AG08395 (cell line): ENCODE measurements around the gene SRP14.
"Not testable (repeated sequence)": the region's sequence is repeated elsewhere in the genome, so short reads cannot be mapped to it uniquely, and the experiment has no call there.

Experiments
- DNase-seq: peaks from one replicate; pipeline ENCODE4 v3.0.0; 2012; ENCODE audit warnings: mixed read lengths, low spot score

The SRP14 gene

GRCh38 chr15:40050788-40051470, 11.9 kb upstream of the SRP14 start:
- no peak for DNase-seq

GRCh38 chr15:40048926-40049475, 10.0 kb upstream of the SRP14 start:
- no peak for DNase-seq

- DNase-seq: no peak
Observed at GRCh38 chr15:40048211-40048792, 9.3 kb upstream of the SRP14 start.

DNA sequence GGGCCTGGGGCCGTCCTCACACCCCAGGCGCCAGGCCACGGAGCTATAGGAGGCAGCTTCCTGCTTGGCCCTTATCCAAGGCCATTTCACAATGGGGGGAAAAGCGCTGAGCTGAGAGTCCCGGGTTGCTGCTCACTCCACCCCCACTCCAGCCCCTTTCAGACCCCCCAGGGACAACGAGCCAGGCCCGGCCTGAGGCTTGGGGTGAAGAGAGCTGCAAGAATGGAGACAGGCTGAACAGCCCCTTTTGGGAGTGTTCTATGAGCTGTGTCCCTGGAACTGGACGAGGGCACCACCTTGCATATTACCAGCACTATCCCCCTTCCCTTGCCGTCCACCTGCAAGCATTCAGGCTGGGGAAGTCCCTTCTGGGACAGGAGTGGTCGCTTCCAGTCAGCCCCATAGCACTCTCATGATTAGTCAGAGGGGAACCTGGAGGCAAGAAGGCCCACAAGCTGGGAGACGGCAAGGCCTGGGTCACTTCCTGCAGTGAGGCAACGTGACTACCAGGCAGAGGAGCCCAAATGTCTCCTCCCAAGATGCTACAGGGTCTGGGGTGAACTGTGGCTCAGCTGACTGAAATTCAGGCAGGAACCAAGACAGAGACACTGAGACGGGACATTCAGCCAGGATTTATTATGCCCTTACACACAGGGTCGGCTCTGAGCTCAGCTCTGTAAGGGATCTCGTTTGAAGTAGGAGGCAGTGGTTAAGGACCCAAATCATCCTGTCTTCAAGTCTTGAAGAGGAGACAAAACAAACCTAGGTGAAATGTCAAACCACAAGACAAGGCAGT, 8.6 kb upstream of the SRP14 start:
- DNase-seq: peak; percentile 38

DNA sequence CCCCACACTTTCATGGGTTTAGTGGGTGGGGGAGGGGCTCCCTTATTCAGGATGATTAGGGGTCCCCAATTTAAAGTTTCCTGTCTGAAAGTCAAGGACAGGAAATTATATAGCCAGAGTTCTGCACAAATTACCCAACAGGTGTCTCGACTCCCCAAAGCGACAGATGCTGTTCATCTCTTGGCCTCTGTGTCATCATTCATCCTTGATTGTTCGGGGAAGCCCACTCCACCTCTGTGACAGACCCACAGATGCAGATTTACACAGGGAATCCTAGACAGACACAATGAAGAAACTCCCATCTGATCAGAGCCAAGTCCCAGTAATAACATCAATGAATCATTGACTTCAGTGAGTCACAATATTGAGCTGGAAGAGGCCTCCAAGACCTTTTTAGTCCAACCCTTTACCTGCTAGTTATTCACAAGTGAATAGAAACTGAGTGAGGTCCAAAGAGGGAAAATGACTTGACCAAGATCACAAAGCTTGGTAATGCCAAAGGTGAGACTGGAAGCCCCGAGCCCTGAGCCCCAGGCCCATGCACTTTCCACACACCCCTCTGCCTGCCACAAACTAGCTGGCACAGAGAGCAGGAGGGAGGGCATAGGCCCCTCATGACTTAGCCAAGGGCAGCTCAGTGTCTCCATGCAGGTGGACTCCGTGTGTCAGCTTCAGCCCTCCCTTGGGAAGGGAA, 7.9 kb upstream of the SRP14 start:
- DNase-seq: peak; percentile 66

DNA sequence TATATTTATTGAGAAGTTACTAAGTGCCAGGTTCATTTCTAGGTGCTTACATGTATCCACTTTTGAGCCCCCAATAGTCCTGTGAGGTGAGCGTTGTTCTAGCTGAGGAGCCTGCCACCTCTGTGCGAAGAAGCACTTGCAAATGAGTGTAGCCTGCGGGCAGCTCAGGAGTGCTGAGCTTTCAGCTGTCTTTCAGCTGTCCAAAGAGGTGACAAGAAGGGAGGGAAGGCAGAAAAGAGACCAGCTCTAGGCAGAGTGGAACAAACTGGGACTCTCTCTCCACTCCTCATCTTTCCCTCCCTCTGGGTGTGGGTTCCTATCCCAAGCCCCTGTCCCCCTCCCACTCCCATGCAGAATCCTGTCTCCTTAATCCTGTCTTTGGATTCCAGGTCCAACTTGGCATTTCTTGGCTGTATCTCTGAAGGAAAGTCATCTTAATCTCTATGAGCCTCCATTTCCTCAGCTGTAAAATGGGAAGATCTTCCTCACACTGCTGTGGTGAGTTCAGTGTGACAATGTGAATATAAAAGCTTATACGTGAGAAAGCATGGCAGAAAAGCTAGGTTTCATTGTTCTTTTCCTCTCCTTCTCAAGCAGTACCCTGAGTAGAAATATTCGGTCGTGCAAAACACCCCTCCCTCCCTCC, 6.7 kb upstream of the SRP14 start:
- no peak for DNase-seq

GRCh38 chr15:40044717-40045571, 6.0 kb upstream of the SRP14 start:
- peak; percentile 92 for DNase-seq

GRCh38 chr15:40043927-40044716, 5.1 kb upstream of the SRP14 start:
- no peak for DNase-seq

- no peak for DNase-seq
Observed at GRCh38 chr15:40042791-40043320, 3.9 kb upstream of the SRP14 start.

GRCh38 chr15:40040770-40041169, 1.8 kb upstream of the SRP14 start:
- no peak for DNase-seq

GRCh38 chr15:40040293-40040635, 1.3 kb upstream of the SRP14 start:
- no peak for DNase-seq

DNA sequence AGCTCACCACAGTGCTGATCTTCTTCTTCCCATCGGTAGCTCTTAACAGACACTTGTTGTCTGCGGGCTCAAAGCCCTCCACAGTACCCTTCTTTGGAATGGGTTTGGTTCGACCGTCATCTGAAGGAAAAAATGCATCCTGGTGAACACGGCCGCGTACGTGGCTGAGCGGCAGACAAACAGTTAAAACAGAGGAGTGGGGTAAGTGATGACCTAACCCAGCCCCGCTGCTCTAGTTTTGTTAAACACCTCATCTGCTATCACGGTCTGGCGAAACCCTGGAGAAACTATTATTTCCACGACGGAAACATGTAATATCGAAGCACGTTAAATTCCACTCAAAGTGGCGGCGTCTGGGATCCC, 725 bp downstream of the SRP14 start:
- peak; percentile 36 for DNase-seq

DNA sequence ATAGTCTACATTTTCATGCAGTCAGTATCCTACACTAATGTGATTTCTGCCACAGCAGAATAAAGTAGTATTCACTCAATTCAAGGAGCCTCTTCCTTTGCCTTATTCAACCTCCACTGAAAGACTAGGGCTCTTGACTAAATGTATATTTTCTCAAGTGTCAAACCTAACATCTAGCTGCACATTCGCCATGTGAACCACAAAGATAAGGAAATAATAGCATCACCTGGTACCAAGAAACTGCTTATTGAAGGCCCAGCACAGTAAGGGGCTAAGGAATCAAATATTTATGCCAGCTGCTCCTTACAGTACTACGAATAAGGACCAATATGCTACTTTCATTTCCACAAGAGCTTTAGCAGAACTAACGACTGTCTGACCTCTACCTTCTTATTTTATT, 1.3 kb downstream of the SRP14 start:
- DNase-seq: no peak

DNA sequence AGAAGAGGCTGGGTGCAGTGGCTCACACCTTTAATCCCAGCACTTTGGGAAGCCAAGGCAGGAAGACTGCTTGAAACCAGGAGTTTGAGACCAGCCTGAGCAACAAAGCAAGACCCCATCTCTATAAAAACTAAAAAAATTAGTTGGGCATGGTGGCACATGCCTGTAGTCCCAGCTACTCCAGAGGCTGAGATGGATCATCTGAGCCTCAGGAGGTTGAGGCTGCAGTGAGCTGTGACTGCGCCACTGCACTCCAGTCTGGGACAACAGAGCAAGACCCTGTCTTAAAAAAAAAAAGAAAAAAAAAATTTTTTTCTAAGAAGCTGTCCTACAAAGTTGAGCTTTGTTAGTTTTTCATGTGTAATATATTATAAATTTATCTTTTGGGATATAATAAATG, 3.8 kb downstream of the SRP14 start:
- not testable (repeated sequence) for DNase-seq

DNA sequence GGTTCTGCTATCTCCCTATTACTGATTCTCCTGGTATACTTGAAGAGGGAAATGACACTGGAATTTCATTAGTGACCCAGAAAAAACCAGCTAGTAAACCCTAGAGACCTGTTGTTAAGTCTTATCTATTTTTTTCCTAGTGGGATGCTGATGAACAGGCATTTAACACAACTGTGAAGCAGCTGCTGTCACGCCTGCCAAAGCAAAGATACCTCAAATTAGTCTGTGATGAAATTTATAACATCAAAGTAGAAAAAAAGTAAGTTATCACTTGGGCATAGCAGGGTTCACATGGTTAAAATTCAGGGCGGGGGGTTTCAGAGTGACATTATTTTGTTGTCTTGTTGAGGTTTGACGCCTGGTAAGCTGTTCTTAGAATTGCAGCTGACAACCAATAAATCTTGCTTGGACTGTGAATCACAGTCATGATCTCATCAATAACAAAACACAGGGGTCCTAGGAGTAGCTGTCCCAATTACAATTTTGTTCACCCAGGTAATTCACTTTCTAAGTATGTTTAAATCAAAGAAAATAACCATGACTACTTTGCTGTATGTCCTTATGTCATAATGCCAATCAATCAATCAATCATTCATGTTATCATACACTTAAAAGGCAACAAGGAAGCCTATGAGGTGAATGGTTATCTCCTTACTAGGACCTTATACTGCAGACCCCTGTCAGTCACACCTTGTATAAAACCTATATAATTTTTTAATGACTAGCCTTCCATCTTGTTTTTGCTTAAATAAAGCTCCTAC, 4.6 kb downstream of the SRP14 start:
- no peak for DNase-seq

- DNase-seq: no peak
Observed at GRCh38 chr15:40032125-40032839, 6.7 kb downstream of the SRP14 start.

DNA sequence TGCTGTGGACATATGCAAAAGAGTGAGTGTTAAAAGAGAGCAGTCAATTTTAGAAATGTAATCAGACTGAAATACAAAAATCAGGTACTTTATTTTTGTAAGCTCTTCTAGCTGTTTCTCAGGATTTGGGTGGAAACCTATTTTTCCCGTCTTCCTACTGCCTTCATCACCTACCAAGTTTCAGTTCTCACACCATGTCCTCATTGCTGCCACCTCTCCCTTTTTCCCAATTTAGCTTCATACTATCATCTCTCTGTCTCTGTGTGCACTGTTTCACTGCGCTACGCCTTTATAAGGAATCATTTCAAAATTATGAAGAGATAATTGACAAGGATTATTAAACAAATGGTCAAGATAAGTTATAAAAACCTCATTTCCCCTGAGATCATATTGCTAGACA, 7.7 kb downstream of the SRP14 start:
- DNase-seq: no peak
